Lower leg skin (tissue), 4 donors: ENCODE results near the gene RAD51B. TPM values are rescaled to one million over a fixed set of nuclear protein-coding genes. Genes with fewer than 3 reads are reported as not detected.

Source experiments
- DNase-seq, 2 donors: peaks; one replicate each; pipeline ENCODE4 v3.0.0-alpha.2; 2019; ENCODE audit warnings: low spot score in 2 of 2
- H3K4me3 ChIP-seq: fragments of 200-600 bp; sonication (generic); 2 replicates; pipeline ENCODE4 v1.5.1; 2017; ENCODE audit warnings: mild to moderate bottlenecking, low read depth; ENCODE audit not compliant: poor library complexity, severe bottlenecking
- CTCF ChIP-seq, 3 donors: fragments of 450-650 bp; IDR thresholded peaks; one replicate each; pipeline ENCODE4 v1.5.1; 2016; ENCODE audit warnings: antibody characterized with exemption in 3 of 3, mild to moderate bottlenecking in 3 of 3, moderate library complexity in 2 of 3
- POLR2A ChIP-seq, 2 donors: fragments of 450-650 bp; IDR thresholded peaks; one replicate each; pipeline ENCODE4 v1.6.1; 2016 to 2017; ENCODE audit warnings: antibody characterized with exemption in 2 of 2, mild to moderate bottlenecking in 1 of 2, moderate library complexity in 1 of 2
- WGBS, 2 donors: methylation state at CpG; one replicate each; pipeline ENCODE4 v1.1.5; 2018; 5-methylcytosine and 5-hydroxymethylcytosine counted together
- intact Hi-C: fragments of 100-400 bp; cut with DNase I; formaldehyde crosslinking; loops from one replicate; pipeline ENCODE4 v1.15.0; 2023; ENCODE audit warnings: low total_unique reads
- total RNA-seq, 4 donors: library from RNA; depleted of rRNA; stranded (reverse); fragments of >200 nt; gene quantifications; one replicate each; pipeline ENCODE4 v1.1.0, GENCODE V29; 2016

RAD51B gene
- total RNA-seq, 4 donors from 2014 or later = 6.1 to 27.2 (median 13.6) TPM

- intact Hi-C loops = loop anchor here (10.0 kb wide), 1 partner anchor 300 kb away; no protein-coding TSS in a partner anchor
- TF ChIP-seq CTCF (IDR thresholded peaks at IDR 0.05) (no peak), POLR2A (IDR thresholded peaks at IDR 0.05) (no peak)
- H3K4me3 ChIP-seq = no peak overlapping the region
- no peak for DNase-seq
- WGBS, 2 donors = 24 to 27% methylated on average over 4 of the region's 4 CpGs
Observed at GRCh38 chr14:68244262-68244980, 424.8 kb downstream of the RAD51B start.

GRCh38 chr14:68245146-68246073 lies 425.8 kb downstream of the RAD51B start:
- H3K4me3 ChIP-seq = no peak overlapping the region
- TF ChIP-seq POLR2A (IDR thresholded peaks at IDR 0.05) (no peak), CTCF (IDR thresholded peaks at IDR 0.05) (no peak)
- WGBS, 2 donors = 19 to 35% methylated on average over 7 of the region's 7 CpGs
- intact Hi-C loops = loop anchor here (5.0 to 10.0 kb wide), 3 partner anchors 301 to 572 kb away; no protein-coding TSS in a partner anchor
- no peak for DNase-seq

- DNase-seq = no peak
- 24 to 28% methylated on average over 3 of the region's 3 CpGs for WGBS, 2 donors
- no peak for TF ChIP-seq CTCF (IDR thresholded peaks at IDR 0.05)
- TF ChIP-seq POLR2A (IDR thresholded peaks at IDR 0.05) = no peak
- H3K4me3 ChIP-seq = no peak overlapping the region
- intact Hi-C loops = loop anchor here (5.0 to 10.0 kb wide), 3 partner anchors 301 to 571 kb away; no protein-coding TSS in a partner anchor
Observed at GRCh38 chr14:68246074-68246785, 426.7 kb downstream of the RAD51B start.

GRCh38 chr14:68246786-68247105 lies 427.2 kb downstream of the RAD51B start:
- no peak for DNase-seq
- intact Hi-C loops = loop anchor here (5.0 to 10.0 kb wide), 3 partner anchors 302 to 571 kb away; no protein-coding TSS in a partner anchor
- WGBS, 2 donors = 46 to 54% methylated on average over 2 of the region's 2 CpGs
- no peak overlapping the region for H3K4me3 ChIP-seq
- TF ChIP-seq CTCF (IDR thresholded peaks at IDR 0.05) (no peak), POLR2A (IDR thresholded peaks at IDR 0.05) (no peak)

- intact Hi-C loops = loop anchor here (5.0 to 10.0 kb wide), 3 partner anchors 302 to 570 kb away; no protein-coding TSS in a partner anchor
- WGBS, 2 donors = 62 to 66% methylated on average over 3 of the region's 3 CpGs
- no peak for DNase-seq
- no peak for TF ChIP-seq POLR2A (IDR thresholded peaks at IDR 0.05)
- no peak for TF ChIP-seq CTCF (IDR thresholded peaks at IDR 0.05)
- no peak overlapping the region for H3K4me3 ChIP-seq
Observed at GRCh38 chr14:68247274-68247673, 427.7 kb downstream of the RAD51B start.
